ENCODE measurements around the gene CD19.

DNA sequence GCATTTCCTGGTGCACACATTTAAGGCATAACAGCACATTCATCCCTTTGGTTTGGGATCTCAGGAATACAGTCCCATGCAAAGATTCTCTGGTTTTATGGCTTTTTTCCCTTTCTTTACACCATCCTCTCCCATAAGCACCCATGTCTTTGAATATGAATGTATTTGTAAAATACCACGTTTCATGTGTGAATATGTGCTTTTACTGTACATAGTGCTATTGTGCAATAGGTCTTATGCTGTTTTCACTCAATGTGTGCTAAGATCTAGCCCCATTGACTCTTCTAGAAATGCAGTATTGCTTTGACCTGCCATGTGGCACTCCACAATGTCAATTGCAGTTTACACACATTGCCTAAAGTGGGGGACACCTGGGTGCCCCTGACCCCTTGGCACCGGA, 32.7 kb downstream of the CD19 start:
- TF ChIP-seq CTCF (IDR thresholded peaks at IDR 0.05) (no peak), POLR2AphosphoS5 (IDR thresholded peaks at IDR 0.05) (no peak), POLR2A (IDR thresholded peaks at IDR 0.05) (no peak)
